ENCODE data around the gene ZC3H4. TPM values are rescaled to one million over a fixed set of nuclear protein-coding genes. Genes with fewer than 3 reads are reported as not detected.

ZC3H4 gene
- total RNA-seq, 4 donors from 2014 or later: 16.4 to 26.2 (median 20.1) TPM

DNA sequence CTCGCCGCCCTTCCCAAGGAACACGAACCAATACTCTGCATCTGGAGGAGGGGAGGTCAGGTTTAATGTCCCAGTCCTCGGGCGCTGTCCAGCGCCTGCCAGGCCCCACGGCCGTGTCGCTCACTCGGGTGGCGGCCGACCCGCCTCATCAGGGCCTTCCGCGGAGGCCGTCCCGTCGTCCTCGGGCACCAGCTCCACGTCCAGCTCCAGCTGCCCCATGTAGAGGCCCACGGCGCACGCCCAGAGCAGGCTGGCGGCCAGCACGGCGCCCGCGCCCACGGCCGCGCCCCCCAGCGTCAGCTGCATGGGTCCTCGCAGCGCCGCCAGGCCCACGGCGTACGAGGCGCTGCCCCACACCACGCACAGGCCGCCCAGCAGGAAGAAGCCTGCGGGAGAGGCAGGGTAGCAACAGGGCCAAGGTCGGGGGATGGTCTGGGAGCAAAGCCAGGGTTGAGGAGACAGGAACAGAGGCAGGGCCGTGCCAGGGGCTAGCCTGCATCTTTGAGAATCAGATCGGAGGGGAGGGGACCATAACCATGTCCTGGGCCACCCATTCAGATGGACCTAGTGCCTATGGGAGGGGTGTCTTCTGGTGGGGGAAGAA is 67.6 kb downstream of the ZC3H4 start:
- WGBS, 2 donors: 81 to 90% methylated on average over 8 of the region's 45 CpGs
- no peaks in the 10 kb centered on the region for H3K27me3 ChIP-seq
- intact Hi-C loops (cut with DNase I): no loop called here
- no peak overlapping the region for H3K27ac ChIP-seq
- no peaks in the 10 kb centered on the region for H3K9me3 ChIP-seq
- no peak for DNase-seq
- peaks cover 8 to 25% (median 13%) of the 10 kb centered on the region in 3 donors for H3K4me1 ChIP-seq
- TF ChIP-seq, protein P1, sequence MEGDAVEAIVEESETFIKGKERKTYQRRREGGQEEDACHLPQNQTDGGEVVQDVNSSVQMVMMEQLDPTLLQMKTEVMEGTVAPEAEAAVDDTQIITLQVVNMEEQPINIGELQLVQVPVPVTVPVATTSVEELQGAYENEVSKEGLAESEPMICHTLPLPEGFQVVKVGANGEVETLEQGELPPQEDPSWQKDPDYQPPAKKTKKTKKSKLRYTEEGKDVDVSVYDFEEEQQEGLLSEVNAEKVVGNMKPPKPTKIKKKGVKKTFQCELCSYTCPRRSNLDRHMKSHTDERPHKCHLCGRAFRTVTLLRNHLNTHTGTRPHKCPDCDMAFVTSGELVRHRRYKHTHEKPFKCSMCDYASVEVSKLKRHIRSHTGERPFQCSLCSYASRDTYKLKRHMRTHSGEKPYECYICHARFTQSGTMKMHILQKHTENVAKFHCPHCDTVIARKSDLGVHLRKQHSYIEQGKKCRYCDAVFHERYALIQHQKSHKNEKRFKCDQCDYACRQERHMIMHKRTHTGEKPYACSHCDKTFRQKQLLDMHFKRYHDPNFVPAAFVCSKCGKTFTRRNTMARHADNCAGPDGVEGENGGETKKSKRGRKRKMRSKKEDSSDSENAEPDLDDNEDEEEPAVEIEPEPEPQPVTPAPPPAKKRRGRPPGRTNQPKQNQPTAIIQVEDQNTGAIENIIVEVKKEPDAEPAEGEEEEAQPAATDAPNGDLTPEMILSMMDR (IDR thresholded peaks at IDR 0.05): no peak
- no peak for TF ChIP-seq POLR2A (IDR thresholded peaks at IDR 0.05)
- H3K4me3 ChIP-seq: no peak overlapping the region
- H3K36me3 ChIP-seq: peaks cover 0 to 29% (median 0%) of the 10 kb centered on the region in 3 donors

DNA sequence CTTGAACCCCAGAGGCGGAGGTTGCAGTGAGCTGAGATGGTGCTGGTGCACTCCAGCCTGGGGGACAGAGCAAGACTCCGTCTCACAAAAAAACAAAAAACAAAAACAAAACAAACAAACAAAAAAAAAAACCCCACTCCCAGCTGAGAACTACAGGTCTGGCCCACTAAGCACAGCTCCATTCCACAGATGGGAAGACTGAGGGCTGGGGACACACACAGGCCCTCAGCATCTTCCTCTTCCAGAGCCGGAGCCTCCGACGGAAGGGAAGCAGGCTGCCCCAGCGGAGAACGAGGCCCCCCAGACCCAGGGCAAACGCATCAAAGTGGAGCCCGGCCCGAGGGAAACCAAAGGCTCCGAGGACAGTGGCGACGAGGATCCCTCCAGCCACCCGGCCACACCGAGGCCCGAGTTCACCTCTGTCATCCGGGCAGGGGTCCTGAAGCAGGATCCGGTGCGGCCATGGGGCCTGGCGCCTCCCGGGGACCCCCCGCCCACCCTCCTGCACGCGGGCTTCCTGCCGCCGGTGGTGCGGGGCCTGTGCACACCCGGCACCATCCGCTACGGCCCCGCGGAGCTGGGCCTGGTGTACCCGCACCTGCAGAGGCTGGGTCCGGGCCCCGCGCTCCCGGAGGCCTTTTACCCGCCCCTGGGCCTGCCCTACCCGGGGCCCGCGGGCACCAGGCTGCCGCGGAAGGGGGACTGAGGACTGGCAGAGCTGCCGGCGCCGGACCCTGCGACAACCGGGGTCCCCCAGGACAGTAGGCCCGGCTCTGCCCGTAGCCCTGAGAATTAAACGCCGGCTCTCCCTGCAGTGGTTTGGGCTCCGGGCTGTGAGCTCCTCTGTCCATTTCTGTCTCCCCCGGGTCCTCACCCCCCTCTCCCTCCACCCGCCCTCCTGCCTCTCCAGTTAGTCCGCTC is 68.4 kb downstream of the ZC3H4 start:
- H3K36me3 ChIP-seq: peaks cover 0 to 29% (median 0%) of the 10 kb centered on the region in 3 donors
- peaks cover 8 to 25% (median 13%) of the 10 kb centered on the region in 3 donors for H3K4me1 ChIP-seq
- TF ChIP-seq, protein P1 (IDR thresholded peaks at IDR 0.05): no peak
- no peak for TF ChIP-seq POLR2A (IDR thresholded peaks at IDR 0.05)
- no peaks in the 10 kb centered on the region for H3K27me3 ChIP-seq
- no peak overlapping the region for H3K4me3 ChIP-seq
- no peak for DNase-seq
- intact Hi-C loops (cut with DNase I): no loop called here
- no peaks in the 10 kb centered on the region for H3K9me3 ChIP-seq
- 94 to 95% methylated on average over 15 to 17 of the region's 56 CpGs for WGBS, 2 donors
- H3K27ac ChIP-seq: no peak overlapping the region

DNA sequence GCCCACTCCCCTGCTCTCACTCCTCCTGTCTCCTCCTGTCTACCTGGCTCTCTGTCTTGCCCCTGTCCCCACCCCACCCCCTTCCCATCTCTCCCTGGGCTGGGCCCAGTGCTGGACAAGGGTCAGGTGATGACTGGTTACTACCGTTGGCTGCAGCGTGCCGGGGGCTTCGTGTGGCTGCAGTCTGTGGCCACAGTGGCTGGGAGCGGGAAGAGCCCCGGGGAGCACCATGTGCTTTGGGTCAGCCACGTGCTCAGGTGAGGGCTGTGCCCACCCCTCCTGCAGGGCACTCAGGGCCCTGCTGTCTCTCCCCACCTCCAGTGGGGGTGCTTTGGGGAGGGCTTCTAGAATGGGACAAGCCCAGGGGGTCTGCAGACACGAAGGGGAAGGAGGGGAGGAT is 72.7 kb downstream of the ZC3H4 start:
- no peak overlapping the region for H3K27ac ChIP-seq
- peaks cover 0 to 9% (median 6%) of the 10 kb centered on the region in 3 donors for H3K4me1 ChIP-seq
- intact Hi-C loops (cut with DNase I): no loop called here
- peaks cover 0 to 25% (median 0%) of the 10 kb centered on the region in 3 donors for H3K36me3 ChIP-seq
- TF ChIP-seq, protein P1 (IDR thresholded peaks at IDR 0.05): no peak
- no peak for TF ChIP-seq POLR2A (IDR thresholded peaks at IDR 0.05)
- no peak for DNase-seq
- H3K9me3 ChIP-seq: no peaks in the 10 kb centered on the region
- WGBS, 2 donors: 36% methylated on average over 4 of the region's 8 CpGs; no CpG with 5 or more reads in 1 of the 2 donors
- no peak overlapping the region for H3K4me3 ChIP-seq
- H3K27me3 ChIP-seq: no peaks in the 10 kb centered on the region

DNA sequence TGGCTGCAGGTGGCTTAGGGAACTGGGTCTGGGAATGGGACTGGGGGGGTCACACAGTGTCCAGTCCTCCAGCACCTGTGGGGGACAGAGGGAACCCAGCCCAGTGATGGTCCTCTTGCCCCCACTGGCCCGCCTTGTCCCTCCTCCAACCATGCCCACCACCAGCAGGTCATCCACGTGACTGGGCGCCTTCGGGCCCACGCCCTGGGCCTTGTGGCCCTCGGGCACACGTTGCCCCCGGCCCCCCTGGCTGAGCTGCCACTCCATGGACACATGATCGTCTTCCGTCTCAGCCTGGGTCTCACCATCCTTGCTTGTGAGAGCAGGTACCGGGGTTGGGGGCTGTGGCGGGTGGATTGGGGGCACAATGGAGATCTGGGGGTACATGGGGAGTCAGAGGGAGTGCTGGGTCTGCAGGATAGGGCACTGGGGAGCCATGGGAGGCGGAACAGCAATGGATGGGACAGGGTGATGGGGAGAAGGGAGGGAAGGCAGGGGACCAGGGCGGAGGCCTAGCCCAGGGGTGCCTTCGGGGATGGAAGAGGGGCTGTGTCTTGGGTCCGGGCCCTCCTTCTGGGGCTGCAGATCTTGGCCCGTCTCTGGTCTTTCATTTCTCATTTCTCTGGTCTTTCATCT is 74.2 kb downstream of the ZC3H4 start:
- WGBS, 2 donors: 84 to 88% methylated on average over 5 to 13 of the region's 17 CpGs
- H3K36me3 ChIP-seq: peaks cover 0 to 10% (median 0%) of the 10 kb centered on the region in 3 donors
- intact Hi-C loops (cut with DNase I): no loop called here
- TF ChIP-seq POLR2A (IDR thresholded peaks at IDR 0.05): no peak
- TF ChIP-seq, protein P1 (IDR thresholded peaks at IDR 0.05): no peak
- peaks cover 6 to 23% (median 12%) of the 10 kb centered on the region in 3 donors for H3K4me1 ChIP-seq
- no peak for DNase-seq
- H3K27me3 ChIP-seq: peaks cover 0 to 11% (median 0%) of the 10 kb centered on the region in 4 donors
- no peaks in the 10 kb centered on the region for H3K9me3 ChIP-seq
- no peak overlapping the region for H3K4me3 ChIP-seq
- no peak overlapping the region for H3K27ac ChIP-seq
